ENCODE measurements around the gene RNF144A.

- TF ChIP-seq POLR2AphosphoS5 (IDR thresholded peaks at IDR 0.05; ENCODE audit: low read depth, low read length): no peak
- TF ChIP-seq SIN3A (IDR thresholded peaks at IDR 0.05; ENCODE audit: borderline replicate concordance, insufficient read depth, low read length): no peak
- no peak for TF ChIP-seq REST (IDR thresholded peaks at IDR 0.05; ENCODE audit: insufficient read depth in 1 of 2, low read depth in 2 of 2, low read length in 2 of 2)
These were observed 140.7 kb downstream of the RNF144A start for GRCh38 chr2:7057865-7058400.
